Activated naive CD4-positive, alpha-beta T cell treated with anti-CD3 and anti-CD28 coated beads, Interleukin-2, amount 10 ng/mL, durations not matched to agents 7 days and 5 days (primary cell): ENCODE measurements around the gene TRPV4.

Experiments
- CTCF ChIA-PET: fragments of 350-600 bp; sonication (Branson Sonifier 250); formaldehyde crosslinking; loops from one replicate; lab custom pipeline; 2021; ENCODE audit warnings: antibody characterized with exemption; lab: Charles Lee
- DNase-seq: peaks from one replicate; pipeline ENCODE4 v3.0.0-alpha.2; 2020
- H3K27ac Mint-ChIP-seq: one replicate; pipeline ENCODE4 v1.8.0; 2021; ENCODE audit warnings: mild to moderate bottlenecking, moderate library complexity, mixed read lengths
- H3K27me3 Mint-ChIP-seq: one replicate; pipeline ENCODE4 v1.8.0; 2021; ENCODE audit warnings: mild to moderate bottlenecking, mixed read lengths
- H3K36me3 Mint-ChIP-seq: one replicate; pipeline ENCODE4 v1.8.0; 2021; ENCODE audit warnings: mixed read lengths
- H3K4me1 Mint-ChIP-seq: one replicate; pipeline ENCODE4 v1.8.0; 2021; ENCODE audit warnings: mixed read lengths
- H3K4me3 Mint-ChIP-seq: one replicate; pipeline ENCODE4 v1.8.0; 2021; ENCODE audit warnings: mild to moderate bottlenecking, moderate library complexity, mixed read lengths
- H3K9me3 Mint-ChIP-seq: one replicate; pipeline ENCODE4 v1.8.0; 2021; ENCODE audit warnings: mixed read lengths

Gene TRPV4

DNA sequence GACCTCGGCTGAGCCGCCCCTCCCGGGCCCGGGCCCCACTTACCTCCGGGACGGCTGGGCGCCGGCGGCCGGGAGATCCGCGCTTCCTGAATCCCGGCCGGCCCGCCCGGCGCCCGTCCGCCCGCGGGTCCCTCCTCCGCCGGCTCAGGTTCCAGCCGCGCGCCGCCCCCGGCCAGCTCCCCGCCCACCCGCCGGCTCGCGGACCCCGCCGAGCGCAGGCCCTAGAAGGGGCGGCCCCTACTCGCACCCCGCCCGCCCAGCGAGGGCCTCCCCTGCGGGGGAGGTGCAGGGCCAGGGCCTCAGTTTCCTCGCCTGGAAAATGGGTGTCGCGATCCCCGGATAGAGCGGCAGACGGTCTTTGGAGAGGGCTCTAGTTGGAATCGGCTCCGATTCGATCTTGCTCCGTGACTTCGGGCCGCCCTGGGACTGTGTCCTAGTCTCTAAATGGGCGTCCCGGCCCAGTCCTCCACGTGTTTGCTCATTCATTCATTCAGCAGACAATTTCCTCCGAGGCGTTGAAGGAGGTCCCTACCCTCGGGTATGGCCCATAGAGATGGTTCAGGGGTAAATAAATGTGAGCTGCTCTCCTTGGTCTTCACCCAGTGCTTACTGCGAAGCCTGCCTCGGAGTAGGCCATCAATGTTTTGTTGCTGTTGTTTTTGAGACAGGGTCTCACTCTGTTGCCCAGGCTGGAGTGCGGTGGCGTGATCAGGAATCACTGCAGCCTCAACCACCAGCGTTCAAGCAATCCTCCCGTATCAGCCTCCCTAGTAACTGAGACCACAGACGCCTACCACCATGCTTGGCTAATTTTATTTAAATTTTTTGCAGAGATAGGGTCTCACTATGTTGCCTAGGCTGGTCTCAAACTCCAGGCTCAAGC lies at the start of gene TRPV4:
TRPV4 (minus strand) TSS at position 92 of the 883 bp plus-strand sequence. CDS start 18,602 bp downstream, outside the sequence.
- Mint-ChIP-seq H3K4me1 (peaks cover 3% of the 10 kb centered on the region), H3K27me3 (peaks cover 75% of the 10 kb centered on the region), H3K4me3 (no peak within 1 kb of the TSS), H3K9me3 (no peaks in the 10 kb centered on the region), H3K36me3 (no peaks in the 10 kb centered on the region), H3K27ac (no peak within 1 kb of the TSS)
- CTCF ChIA-PET = no interaction called here
- no peak for DNase-seq

DNA sequence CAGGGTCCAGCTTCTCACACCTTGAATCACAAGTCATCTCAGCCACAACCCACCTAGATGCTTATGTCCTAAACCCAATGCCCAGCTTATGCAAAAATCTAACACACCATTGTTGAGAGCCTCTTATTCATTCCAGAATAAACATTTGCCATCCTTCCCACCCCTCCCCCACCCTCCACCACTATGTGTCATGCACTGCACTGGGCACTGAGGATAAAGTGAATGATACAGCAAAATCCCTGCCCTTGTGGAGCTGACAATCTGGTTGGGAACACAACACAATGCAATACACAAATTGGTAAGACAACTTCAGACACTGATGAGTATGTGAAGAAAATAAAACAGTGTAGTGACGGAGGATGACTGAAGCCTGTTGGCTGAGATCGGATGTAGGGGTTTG lies 48.6 kb upstream of the TRPV4 start:
- no peaks in the 10 kb centered on the region for H3K9me3 Mint-ChIP-seq
- no peaks in the 10 kb centered on the region for H3K36me3 Mint-ChIP-seq
- CTCF ChIA-PET = interaction anchor here (1.1 to 2.6 kb wide), 3 partner anchors 27 to 76 kb away, joined by 4 to 8 read pairs (median 7); no protein-coding TSS in a partner anchor
- H3K27me3 Mint-ChIP-seq = peaks cover 39% of the 10 kb centered on the region
- H3K4me1 Mint-ChIP-seq = peaks cover 35% of the 10 kb centered on the region
- no peak overlapping the region for H3K4me3 Mint-ChIP-seq
- no peak overlapping the region for H3K27ac Mint-ChIP-seq
- DNase-seq = no peak

DNA sequence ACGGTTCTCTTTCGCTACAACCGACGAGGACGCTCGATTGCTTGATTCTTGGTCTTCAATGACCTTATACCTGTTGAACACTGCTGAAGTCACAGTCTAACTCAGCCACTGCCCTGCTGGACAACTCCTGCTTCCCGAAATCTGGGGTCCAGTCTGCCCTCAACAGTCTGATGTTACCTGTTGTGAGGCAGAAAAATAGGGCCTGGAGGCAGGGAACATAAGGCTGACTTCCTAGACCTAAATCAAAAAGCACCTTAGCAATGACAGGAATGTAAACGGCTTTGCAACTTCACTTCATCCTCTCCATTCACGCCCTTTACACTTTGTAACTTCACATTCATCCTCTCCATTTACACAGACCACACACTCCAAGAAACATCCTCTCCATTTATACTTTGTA lies 47.7 kb upstream of the TRPV4 start:
- H3K27ac Mint-ChIP-seq = peak overlapping the region; percentile 3
- no peaks in the 10 kb centered on the region for H3K36me3 Mint-ChIP-seq
- peaks cover 37% of the 10 kb centered on the region for H3K4me1 Mint-ChIP-seq
- peaks cover 39% of the 10 kb centered on the region for H3K27me3 Mint-ChIP-seq
- DNase-seq = no peak
- H3K9me3 Mint-ChIP-seq = no peaks in the 10 kb centered on the region
- CTCF ChIA-PET = interaction anchor here (2.0 to 2.6 kb wide), 2 partner anchors 27 to 36 kb away, joined by 7 to 8 read pairs; no protein-coding TSS in a partner anchor
- H3K4me3 Mint-ChIP-seq = peak overlapping the region; percentile 64

DNA sequence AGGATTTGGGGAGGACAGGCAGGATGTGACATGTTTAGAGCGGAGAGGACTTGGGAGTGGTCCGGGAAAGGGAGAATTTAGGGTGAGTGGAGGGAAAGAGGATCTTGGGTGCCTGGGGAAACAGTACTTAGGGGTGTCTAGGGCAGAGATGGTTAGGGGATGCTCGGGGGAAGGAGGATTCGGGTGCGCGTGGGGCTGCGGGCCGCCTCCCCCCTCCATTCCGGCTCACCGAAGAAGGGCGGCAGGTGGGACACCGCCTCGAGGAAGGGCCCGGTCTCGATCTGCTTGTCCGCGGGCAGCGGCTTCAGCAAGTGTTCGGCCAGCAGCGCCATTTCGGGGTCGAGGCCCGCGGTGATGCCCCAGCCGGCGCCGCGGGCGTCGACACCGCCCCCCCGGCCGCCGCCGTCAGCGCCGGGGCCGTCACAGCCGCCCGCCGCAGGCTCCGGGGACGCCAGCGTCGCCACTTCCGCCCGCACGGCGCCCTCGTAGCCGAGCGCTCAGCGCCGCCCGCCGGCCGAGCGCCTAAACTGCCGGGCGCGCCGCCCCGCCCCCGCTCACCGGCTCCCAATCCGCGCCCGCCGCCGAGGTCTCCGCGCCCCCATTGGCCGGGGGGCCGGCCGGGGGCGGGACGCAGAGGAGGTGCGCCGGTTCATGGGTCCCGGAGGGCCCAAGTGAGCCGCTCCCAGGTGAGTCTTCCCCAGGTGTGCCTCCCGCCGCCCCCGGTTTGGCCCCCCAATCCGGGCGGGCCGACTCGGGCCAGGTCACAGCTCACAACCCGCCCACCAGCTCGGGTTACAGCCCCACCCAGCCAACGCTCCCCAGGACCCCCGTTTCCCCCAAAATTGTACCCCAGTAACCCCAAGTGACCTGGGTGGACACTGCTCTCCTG lies 47.1 kb upstream of the TRPV4 start, which contains the start of gene GLTP:
GLTP (minus strand) TSS at position 499 of the 889 bp plus-strand sequence; CDS start at position 332, 167 bp downstream.
- H3K4me3 Mint-ChIP-seq = peak within 1 kb of the TSS; percentile 94
- CTCF ChIA-PET = interaction anchor here (1.1 to 2.6 kb wide), 2 partner anchors 26 to 35 kb away, joined by 6 to 7 read pairs; no protein-coding TSS in a partner anchor
- H3K36me3 Mint-ChIP-seq = no peaks in the 10 kb centered on the region
- H3K27me3 Mint-ChIP-seq = peaks cover 35% of the 10 kb centered on the region
- H3K9me3 Mint-ChIP-seq = no peaks in the 10 kb centered on the region
- DNase-seq = peak; percentile 89
- H3K27ac Mint-ChIP-seq = peak within 1 kb of the TSS; percentile 83
- H3K4me1 Mint-ChIP-seq = peaks cover 44% of the 10 kb centered on the region

DNA sequence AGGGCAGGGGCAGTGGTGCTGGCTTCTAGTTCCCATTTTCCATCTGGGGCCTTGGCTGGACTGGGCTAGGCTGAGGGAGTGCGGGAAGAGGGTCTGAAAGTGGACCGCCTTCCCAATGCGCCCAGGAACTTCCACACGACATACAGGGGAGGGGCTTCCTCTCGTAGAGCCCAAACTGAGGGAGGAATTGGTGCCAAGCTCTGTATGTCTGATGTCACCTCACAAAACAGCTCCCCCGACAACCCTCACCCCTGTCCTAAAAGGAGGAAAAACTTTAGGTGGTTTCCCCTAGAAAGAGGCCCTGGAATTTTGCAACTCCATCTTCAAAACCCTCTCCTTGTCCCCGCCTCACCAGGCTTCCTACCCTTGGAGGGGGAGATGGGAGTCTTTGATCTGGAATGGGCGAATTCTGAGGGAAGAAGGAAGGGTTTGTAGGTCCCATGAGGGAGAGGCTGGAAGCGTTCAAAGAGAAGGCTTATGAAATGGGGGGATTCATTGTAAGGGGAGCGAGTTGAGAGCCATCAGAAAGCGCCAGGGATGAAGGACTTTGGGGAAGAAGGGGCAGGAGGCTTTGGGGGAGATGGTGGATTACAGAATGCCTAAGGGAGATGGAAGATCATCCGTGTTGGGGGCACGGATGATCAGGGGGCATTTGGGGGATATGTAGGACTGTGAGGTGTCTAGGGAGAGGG lies 46.3 kb upstream of the TRPV4 start:
- peak overlapping the region; percentile 83 for H3K27ac Mint-ChIP-seq
- peak overlapping the region; percentile 94 for H3K4me3 Mint-ChIP-seq
- no peaks in the 10 kb centered on the region for H3K9me3 Mint-ChIP-seq
- no peaks in the 10 kb centered on the region for H3K36me3 Mint-ChIP-seq
- CTCF ChIA-PET = interaction anchor here (1.1 kb wide), 1 partner anchor 25 kb away, joined by 6 read pairs; no protein-coding TSS in a partner anchor
- peaks cover 28% of the 10 kb centered on the region for H3K27me3 Mint-ChIP-seq
- DNase-seq = peak; percentile 30
- H3K4me1 Mint-ChIP-seq = peaks cover 44% of the 10 kb centered on the region

DNA sequence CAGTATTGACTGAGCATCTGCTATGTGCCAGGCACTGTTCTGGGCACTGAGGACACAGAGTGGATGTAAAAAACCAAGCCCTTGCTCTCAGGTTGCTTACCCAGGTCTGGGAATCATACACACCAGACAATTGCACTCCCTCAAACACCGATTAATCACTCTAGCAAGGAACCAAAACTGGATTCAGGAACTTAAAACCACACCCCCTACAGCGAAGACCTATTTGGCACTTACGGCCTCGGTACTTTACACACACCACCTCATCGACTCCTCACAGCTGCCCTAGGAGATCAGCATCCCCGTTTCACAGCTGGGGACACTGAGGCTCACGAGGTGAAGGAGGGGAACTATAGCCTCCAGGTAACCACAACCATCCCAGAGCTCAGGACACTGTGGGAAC lies 45.6 kb upstream of the TRPV4 start:
- H3K36me3 Mint-ChIP-seq = no peaks in the 10 kb centered on the region
- H3K4me1 Mint-ChIP-seq = peaks cover 44% of the 10 kb centered on the region
- no peaks in the 10 kb centered on the region for H3K9me3 Mint-ChIP-seq
- no peak overlapping the region for H3K27ac Mint-ChIP-seq
- CTCF ChIA-PET = interaction anchor here (1.1 to 1.6 kb wide), 2 partner anchors 24 to 25 kb away, joined by 5 to 6 read pairs; no protein-coding TSS in a partner anchor
- H3K4me3 Mint-ChIP-seq = peak overlapping the region; percentile 94
- DNase-seq = no peak
- H3K27me3 Mint-ChIP-seq = peaks cover 20% of the 10 kb centered on the region

DNA sequence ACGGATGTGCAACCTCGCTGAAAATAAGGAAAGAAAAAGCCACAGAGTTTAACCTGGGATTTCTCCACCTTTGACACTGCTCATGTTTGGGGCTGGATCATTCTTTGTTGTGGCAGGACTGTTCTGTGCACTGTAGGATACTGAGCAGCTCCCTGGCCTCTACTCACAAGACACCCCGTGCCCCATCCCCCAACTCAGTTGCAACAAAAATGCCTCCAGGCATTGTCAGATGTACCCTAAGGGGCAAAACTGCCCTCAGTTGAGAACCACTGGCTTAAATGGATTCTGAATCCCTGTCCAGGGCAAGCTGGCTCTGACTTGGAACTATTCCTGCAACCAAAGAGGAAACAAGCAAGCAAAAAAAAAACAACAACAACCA lies 45.0 kb upstream of the TRPV4 start:
- CTCF ChIA-PET = interaction anchor here (1.1 to 1.9 kb wide), 4 partner anchors 24 to 74 kb away, joined by 4 to 6 read pairs (median 4); no protein-coding TSS in a partner anchor
- Mint-ChIP-seq H3K36me3 (no peaks in the 10 kb centered on the region), H3K27ac (no peak overlapping the region), H3K9me3 (no peaks in the 10 kb centered on the region), H3K27me3 (peaks cover 15% of the 10 kb centered on the region), H3K4me1 (peaks cover 42% of the 10 kb centered on the region), H3K4me3 (peak overlapping the region; percentile 94)
- DNase-seq = no peak

DNA sequence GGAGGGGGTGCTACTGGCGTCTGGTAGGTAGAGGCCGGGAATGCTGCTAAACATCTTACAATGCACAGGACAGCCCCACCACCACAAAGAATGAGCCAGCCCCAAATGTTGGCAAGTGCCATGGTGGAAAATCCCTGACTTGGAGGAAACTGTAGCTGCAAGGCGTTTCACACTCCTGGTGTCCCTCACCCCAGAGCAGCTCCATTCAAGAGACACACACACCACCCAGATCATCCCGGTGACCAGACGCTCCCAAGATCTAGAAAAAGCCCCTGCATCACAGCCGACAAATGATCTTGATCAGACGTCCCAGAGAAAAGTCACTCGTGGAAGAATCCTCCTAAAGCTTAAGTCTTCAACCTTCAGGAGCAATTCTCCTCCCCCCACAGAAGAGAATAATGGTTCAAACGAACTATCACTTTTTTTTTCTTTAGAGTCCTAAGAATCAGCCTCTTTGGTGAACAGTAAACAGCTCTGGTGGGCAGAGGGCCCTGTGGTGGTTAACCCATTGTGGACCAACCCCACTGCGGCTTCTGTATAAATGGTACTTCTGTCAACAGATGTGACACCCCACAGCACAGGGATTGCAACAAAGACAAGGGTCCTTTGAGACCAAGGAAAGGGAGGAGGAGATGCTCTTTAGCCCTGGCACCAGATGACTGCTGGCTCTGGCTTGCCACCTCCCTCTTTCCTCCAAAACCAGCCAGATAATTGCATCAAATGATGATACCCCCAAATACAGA lies 44.5 kb upstream of the TRPV4 start:
- Mint-ChIP-seq H3K4me1 (peaks cover 42% of the 10 kb centered on the region), H3K4me3 (peak overlapping the region; percentile 25), H3K36me3 (peaks cover 1% of the 10 kb centered on the region), H3K27ac (no peak overlapping the region), H3K27me3 (peaks cover 9% of the 10 kb centered on the region), H3K9me3 (no peaks in the 10 kb centered on the region)
- DNase-seq = no peak
- CTCF ChIA-PET = interaction anchor here (1.1 to 1.9 kb wide), 4 partner anchors 24 to 73 kb away, joined by 4 to 6 read pairs (median 4); no protein-coding TSS in a partner anchor

DNA sequence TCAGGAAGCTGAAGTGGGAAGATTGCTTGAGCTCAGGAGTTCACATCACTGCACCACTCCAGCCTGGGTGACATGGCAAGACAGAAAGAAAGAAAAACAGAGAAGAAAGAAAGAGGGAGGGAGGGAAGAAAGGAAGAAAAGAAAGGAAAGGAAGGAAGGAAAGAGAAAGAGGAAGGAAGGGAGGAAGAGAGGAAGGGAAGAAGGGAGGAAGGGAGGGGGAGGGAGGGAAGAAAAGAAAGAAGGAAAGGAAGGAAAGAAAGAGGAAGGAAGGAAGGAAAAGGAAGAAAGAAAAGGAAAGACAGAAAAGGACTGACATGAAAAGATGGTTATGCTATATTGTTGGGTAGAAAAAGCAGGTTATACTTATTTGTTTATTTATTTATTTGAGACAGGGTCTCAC lies 43.2 kb upstream of the TRPV4 start:
- Mint-ChIP-seq H3K4me3 (no peak overlapping the region), H3K27ac (no peak overlapping the region), H3K4me1 (peaks cover 44% of the 10 kb centered on the region), H3K9me3 (no peaks in the 10 kb centered on the region), H3K36me3 (peaks cover 5% of the 10 kb centered on the region), H3K27me3 (no peaks in the 10 kb centered on the region)
- CTCF ChIA-PET = interaction anchor here (1.1 to 1.9 kb wide), 2 partner anchors 31 to 71 kb away, joined by 3 to 4 read pairs; no protein-coding TSS in a partner anchor
- DNase-seq = no peak

DNA sequence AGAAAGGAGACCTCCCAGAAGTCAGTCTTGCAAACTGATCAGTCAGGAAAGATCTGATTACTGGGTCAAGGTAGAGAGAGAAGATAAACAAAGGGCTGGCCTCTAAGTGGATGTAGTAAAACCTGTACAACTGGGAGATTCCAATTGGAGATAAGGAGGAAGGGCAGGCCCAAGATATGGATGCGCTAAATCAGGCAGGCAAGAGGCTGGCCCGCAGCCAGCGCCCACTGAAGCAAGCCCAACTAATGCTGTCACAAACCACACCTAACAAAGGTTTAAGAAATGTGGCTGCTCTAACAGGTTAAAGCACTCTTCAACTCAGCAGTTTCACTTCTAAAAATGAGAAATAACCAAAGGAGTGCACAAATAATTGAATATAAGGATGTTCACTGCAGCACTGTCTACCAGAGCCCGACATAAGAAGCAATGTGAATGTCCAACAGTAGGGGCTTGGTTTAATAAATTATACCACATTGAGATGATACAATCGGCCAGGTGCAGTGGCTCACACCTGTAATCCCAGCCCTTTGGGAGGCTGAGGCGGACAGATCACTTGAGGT lies 42.5 kb upstream of the TRPV4 start:
- no peaks in the 10 kb centered on the region for H3K27me3 Mint-ChIP-seq
- no peak overlapping the region for H3K4me3 Mint-ChIP-seq
- H3K27ac Mint-ChIP-seq = no peak overlapping the region
- CTCF ChIA-PET = interaction anchor here (1.1 kb wide), 1 partner anchor 30 kb away, joined by 3 read pairs; no protein-coding TSS in a partner anchor
- no peaks in the 10 kb centered on the region for H3K9me3 Mint-ChIP-seq
- peaks cover 37% of the 10 kb centered on the region for H3K4me1 Mint-ChIP-seq
- peaks cover 6% of the 10 kb centered on the region for H3K36me3 Mint-ChIP-seq
- DNase-seq = no peak

DNA sequence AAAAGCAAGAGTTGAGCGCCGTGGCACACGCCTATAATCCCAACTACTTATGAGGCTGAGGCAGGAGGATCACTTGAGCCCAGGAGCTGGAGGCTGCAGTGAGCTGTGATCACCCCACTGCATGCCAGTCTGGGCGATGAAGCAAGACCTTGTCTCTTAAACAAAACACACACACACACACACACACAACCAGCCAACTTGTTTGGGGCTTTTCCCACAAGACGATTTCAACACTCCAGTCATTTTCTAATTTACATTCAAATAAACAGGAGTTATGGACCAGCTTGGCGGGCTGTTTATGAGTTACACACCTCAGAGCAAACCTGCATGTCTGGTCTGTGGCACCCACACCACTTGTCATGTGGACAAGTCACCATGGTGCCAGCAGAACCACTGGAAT lies 40.5 kb upstream of the TRPV4 start:
- Mint-ChIP-seq H3K9me3 (no peaks in the 10 kb centered on the region), H3K4me1 (peaks cover 22% of the 10 kb centered on the region), H3K4me3 (no peak overlapping the region), H3K27ac (no peak overlapping the region), H3K27me3 (no peaks in the 10 kb centered on the region), H3K36me3 (peaks cover 6% of the 10 kb centered on the region)
- CTCF ChIA-PET = interaction anchor here (1.5 to 2.3 kb wide), 2 partner anchors 14 to 20 kb away, joined by 3 to 6 read pairs; no protein-coding TSS in a partner anchor
- no peak for DNase-seq

DNA sequence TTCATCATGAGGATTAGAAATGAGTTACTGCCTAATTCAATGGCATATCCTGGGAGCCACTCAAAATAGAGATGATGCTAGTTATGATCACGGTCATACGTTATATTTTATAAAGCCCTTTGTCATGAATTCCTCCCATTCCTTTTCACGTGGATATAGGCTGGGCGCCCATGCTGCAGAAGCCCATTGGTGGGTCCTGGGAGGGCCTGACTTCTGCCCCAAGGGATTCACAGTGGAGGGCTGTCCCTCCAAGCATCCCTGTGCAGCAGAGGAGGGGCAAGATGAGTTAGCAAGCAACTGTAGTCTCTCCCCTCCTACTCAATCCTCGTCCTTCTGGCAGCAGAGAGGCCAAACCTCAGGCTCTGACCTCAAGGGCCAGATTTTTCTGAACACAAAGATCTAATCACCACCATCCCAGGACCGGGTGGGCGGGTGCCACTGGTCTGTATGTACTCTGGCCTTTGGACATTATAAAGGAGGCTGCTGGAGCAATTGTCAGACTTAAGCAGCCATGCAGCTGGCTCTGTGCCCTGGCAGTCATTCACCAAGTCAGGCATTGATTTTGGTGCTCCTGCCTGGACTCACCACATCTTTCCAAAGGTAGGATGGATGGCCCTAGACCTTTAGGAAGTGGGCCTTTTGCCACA lies 38.6 kb upstream of the TRPV4 start:
- Mint-ChIP-seq H3K27ac (no peak overlapping the region), H3K27me3 (no peaks in the 10 kb centered on the region), H3K36me3 (peaks cover 6% of the 10 kb centered on the region), H3K4me3 (no peak overlapping the region), H3K4me1 (peaks cover 12% of the 10 kb centered on the region), H3K9me3 (no peaks in the 10 kb centered on the region)
- CTCF ChIA-PET = interaction anchor here (2.3 kb wide), 1 partner anchor 18 kb away, joined by 6 read pairs; no protein-coding TSS in a partner anchor
- no peak for DNase-seq
